GM18507 (cell line): ENCODE results near the gene COL27A1.

ENCODE experiments used
- DNase-seq: peaks from one replicate; pipeline ENCODE4 v3.0.0; 2011; ENCODE audit warnings: low read depth; ENCODE audit not compliant: insufficient read length; ENCODE audit errors: extremely low spot score
- FAIRE-seq: peaks from 2 replicates; lab custom pipeline; 2011; peaks lifted over from hg19 to GRCh38; lab: Jason Lieb, UNC

COL27A1 gene

GRCh38 chr9:114236391-114237138 is 81.2 kb downstream of the COL27A1 start:
- FAIRE-seq, result no peak

GRCh38 chr9:114237247-114237646 is 81.9 kb downstream of the COL27A1 start:
- DNase-seq (no peak), FAIRE-seq (no peak)

More at GRCh38 chr9:114236391-114237138, 81.2 kb downstream of the COL27A1 start:
- DNase-seq, result no peak

- DNase-seq (no peak), FAIRE-seq (no peak)
Measured at GRCh38 chr9:114237781-114238180, 82.4 kb downstream of the COL27A1 start.

- DNase-seq, result no peak
- no peak for FAIRE-seq
Measured at GRCh38 chr9:114238472-114238871, 83.1 kb downstream of the COL27A1 start.

- DNase-seq (no peak), FAIRE-seq (no peak)
Measured at GRCh38 chr9:114238891-114239875, 83.8 kb downstream of the COL27A1 start.

- no peak for DNase-seq
Measured at GRCh38 chr9:114240216-114240615, 84.9 kb downstream of the COL27A1 start.

GRCh38 chr9:114240647-114241558 is 85.6 kb downstream of the COL27A1 start:
- DNase-seq (no peak), FAIRE-seq (no peak)

More at GRCh38 chr9:114240216-114240615, 84.9 kb downstream of the COL27A1 start:
- no peak for FAIRE-seq

- DNase-seq, result no peak
- FAIRE-seq, result no peak
Measured at GRCh38 chr9:114242837-114243236, 87.5 kb downstream of the COL27A1 start.

GRCh38 chr9:114243240-114243639 is 87.9 kb downstream of the COL27A1 start:
- no peak for FAIRE-seq

GRCh38 chr9:114244570-114244969 is 89.2 kb downstream of the COL27A1 start:
- no peak for FAIRE-seq
- DNase-seq, result no peak

More at GRCh38 chr9:114243240-114243639, 87.9 kb downstream of the COL27A1 start:
- no peak for DNase-seq

- DNase-seq (no peak), FAIRE-seq (no peak)
Measured at GRCh38 chr9:114246558-114246957, 91.2 kb downstream of the COL27A1 start.

GRCh38 chr9:114247077-114247476 is 91.7 kb downstream of the COL27A1 start:
- DNase-seq (no peak), FAIRE-seq (no peak)

- no peak for FAIRE-seq
Measured at GRCh38 chr9:114247491-114247890, 92.2 kb downstream of the COL27A1 start.

GRCh38 chr9:114248299-114248707 is 93.0 kb downstream of the COL27A1 start:
- FAIRE-seq (no peak), DNase-seq (no peak)

More at GRCh38 chr9:114247491-114247890, 92.2 kb downstream of the COL27A1 start:
- DNase-seq, result no peak

GRCh38 chr9:114249424-114250234 is 94.3 kb downstream of the COL27A1 start:
- no peak for DNase-seq
- no peak for FAIRE-seq

GRCh38 chr9:114250235-114250568 is 94.9 kb downstream of the COL27A1 start:
- DNase-seq (no peak), FAIRE-seq (no peak)

- DNase-seq (no peak), FAIRE-seq (no peak)
Measured at GRCh38 chr9:114250648-114251047, 95.3 kb downstream of the COL27A1 start.

GRCh38 chr9:114252394-114252793 is 97.1 kb downstream of the COL27A1 start:
- DNase-seq (no peak), FAIRE-seq (no peak)
